Embryonic facial prominence (tissue), 1 donor: ENCODE data around the gene GABRR1.
"Not testable (repeated sequence)": the region's sequence is repeated elsewhere in the genome, so short reads cannot be mapped to it uniquely, and the experiment has no call there.

Experiments used
- DNase-seq: peaks from one replicate; pipeline ENCODE4 v3.0.0-alpha.2; 2016; ENCODE audit errors: extremely low spot score

Gene GABRR1

GRCh38 chr6:89217299-89217910 is at the start of gene GABRR1:
GABRR1 (minus strand) TSS chr6:89217358; CDS start chr6:89217322, 36 bp downstream.
- DNase-seq, result no peak

GRCh38 chr6:89264296-89264695 is 47.1 kb upstream of the GABRR1 start:
- DNase-seq, result no peak

- DNase-seq, result no peak
Observed at GRCh38 chr6:89260832-89261231, 43.7 kb upstream of the GABRR1 start.

DNA sequence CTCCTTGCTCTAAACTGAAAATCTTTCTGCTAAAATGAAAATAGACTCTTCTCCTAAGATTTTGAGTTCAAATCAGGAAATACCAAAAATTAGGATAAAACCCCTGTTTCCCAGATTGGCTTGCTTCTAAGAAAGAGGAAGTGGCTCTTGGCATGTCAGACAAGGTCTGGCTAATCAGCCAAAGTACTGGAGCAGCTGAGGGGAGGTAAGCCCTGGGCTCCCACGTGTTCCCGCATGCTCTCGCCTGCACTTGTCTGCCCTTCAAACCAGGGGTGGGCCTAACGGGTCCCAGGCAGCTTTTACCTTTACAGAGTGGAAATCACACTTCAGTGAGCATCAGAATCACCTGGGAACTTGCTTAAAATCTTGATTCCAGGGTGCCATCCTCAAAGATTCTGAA is 43.2 kb upstream of the GABRR1 start:
- no peak for DNase-seq

GRCh38 chr6:89258912-89259311 is 41.8 kb upstream of the GABRR1 start:
- DNase-seq, result no peak

- no peak for DNase-seq
Observed at GRCh38 chr6:89257781-89258180, 40.6 kb upstream of the GABRR1 start.

GRCh38 chr6:89257346-89257745 is 40.2 kb upstream of the GABRR1 start:
- no peak for DNase-seq

GRCh38 chr6:89255417-89255816 is 38.3 kb upstream of the GABRR1 start:
- no peak for DNase-seq

DNA sequence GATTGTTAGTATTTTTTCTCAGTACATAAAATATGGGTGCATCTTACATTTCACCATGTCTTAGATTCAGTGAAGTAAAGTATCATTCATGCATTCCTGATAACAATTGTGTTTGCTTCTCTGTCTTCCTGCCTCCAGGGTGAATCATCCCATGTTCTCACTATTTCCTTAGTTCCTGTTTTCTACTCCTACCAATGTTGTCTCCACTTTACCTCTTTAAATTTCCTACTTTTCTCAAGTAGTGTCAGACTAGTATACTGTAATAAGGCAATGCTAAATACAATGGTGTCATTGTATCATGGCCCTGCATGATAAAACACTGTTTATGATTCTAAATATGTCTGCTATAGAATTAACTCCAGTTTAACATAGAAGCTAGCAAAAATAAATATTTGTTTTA is 37.4 kb upstream of the GABRR1 start:
- no peak for DNase-seq

DNA sequence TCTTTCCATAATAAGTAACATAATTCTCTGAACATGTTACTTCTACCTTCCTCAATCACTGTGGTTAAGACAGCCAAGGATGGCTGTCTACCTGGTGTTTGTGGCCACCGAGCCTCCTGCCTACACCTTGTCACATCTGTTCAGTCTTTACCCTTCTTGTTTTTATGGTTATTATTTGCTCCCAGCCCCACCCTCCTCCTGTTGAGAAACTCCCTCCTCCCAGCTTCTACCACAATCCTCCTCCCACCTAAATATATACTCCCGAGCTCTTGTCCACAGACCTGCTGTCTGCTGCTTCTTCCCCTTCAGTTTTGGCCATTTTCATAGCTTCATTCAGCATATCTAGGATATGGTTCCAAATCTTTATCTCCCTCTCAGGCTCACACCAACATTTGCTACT is 35.7 kb upstream of the GABRR1 start:
- DNase-seq, result no peak

DNA sequence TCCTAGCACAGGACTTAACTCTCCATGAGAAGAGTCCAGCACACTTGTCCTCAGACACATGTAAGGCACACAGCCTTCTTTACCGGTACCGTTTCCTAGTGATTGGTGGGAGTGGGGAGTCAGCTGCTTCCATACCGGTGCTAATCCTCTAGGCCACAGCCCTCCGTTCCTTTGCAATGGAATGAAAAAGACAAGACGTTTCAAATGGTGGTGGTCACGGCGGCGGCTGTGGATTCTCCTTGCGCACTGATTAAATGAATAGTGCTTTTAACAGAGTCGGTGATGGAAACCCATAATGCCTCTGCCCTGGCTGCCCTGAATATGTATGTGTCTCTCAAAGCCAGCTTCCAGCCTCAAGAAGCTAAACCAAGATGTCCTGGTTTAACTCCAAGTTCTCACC is 34.8 kb upstream of the GABRR1 start:
- no peak for DNase-seq

- DNase-seq, result no peak
Observed at GRCh38 chr6:89251170-89251569, 34.0 kb upstream of the GABRR1 start.

DNA sequence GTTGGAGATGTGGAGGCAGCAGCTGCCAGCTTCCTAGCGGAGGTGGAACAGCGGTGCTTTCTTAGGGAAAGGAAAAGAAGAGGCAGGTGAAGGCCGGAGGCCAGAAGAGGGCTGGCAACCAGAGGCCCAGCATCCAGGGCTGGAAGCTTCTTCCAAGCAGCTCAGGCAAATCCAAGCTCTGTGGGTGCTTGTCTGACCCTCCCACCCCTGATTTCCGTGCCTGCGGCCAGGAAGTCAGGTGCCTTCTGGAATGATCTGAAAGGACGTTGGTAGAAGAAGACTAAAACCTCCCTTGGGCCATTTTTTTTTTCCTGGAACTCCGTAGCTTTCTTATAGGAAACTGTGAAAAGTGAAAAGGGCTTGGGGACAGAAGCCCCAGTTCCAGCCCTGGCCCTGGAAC is 33.1 kb upstream of the GABRR1 start:
- DNase-seq, result no peak

DNA sequence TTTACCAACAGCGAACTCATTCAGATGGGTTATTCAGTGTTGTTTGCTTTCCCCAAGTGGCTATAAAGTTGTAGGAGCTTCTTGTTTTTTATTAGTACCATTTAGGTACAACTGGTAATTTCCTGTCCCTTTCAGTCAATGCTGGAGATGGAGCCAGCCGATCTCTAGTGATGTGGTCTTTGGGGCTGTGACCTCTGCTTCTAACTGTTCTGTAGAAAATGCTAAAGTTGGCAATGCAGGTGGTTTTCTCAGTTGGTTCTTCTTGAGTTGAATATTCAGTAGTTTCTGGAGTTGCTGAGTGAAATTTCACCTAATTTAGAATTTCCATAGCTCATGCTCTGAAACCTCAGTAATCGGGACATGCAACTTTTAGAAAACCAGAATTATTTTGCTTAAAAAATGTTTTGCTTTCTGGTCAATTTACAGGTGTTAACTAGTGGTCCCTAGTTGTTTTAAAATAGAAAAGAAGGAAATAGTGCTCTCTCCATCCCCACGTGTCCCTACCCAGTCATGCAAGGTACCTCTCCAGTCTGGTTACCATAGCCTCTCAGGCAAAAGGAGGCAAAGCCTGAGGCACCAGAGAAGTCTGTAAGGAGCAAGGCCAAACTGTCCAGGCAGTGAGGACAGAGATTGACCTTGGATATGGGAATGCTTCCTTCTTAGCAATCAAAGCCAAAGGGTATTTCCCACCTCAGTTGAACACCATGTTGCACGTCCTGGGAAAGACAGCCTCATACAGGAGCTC is 27.3 kb upstream of the GABRR1 start:
- no peak for DNase-seq

DNA sequence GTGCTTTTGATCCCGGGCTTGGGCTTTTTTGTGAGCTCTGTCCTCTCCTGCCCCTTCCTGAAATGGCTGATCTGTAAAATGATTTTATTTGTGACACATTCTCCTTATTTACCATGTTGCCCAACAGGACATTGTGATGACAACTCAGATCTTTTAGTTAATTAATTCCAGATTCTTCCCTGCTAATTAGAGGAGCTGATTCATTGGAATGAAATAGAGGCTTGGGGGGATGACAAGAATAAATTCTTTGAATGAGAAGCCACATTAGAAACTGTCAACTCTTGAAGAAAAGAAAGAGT is 26.1 kb upstream of the GABRR1 start:
- DNase-seq, result no peak

DNA sequence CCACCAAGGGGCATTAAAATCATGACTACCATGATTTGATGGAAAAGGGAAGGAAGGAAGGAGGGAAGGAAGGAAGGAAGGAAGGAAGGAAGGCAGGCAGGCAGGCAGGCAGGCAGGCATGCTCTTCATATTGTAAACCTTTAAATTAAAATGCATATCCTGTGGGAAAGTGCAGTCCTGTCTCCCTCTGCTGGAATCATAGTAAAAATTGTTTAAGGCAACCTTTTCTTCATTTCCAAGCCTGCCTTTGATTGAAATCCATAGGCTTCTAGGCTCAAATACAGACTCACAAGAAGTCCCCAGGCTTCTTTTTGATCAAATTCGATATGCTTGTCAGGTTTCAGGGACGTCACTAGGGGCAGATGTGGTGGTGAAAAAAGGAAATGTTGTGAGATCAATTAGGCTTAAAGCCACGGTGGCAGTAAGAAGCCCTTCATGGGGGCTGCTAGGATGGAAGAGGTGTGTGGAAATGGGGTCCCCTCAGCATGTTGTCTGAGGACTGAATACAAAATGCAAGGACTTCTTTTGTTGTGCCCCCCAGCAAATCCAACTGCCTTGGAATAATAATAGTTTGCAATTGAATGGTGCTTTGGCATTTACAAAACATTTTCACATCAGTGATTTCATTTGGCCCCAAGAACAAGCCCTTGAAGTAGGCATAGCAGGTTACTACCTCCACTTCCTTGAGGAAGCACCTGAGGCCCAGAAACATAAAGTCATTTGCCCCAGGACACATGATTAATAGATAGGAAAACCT is 25.6 kb upstream of the GABRR1 start:
- DNase-seq, result peak; percentile 56

DNA sequence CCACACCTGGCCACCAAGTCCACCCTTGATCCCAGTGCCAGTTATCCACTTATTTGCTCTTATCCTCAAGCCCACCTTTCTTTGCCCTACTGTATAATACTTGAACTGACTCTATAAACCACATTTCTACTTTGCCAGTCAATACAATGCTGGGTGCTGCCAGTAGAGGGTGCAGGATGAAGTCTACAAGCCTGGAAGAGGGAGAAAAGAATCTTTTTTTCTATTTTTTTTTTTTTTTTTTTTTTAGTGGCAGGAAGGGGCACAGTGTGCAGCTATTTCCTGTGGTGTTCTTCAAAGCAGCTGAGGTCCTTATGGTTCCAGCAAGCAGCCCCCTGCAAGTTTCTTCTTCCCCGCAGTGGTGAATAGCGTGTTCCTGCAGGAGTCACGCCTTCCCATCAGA is 22.2 kb upstream of the GABRR1 start:
- DNase-seq, result no peak

DNA sequence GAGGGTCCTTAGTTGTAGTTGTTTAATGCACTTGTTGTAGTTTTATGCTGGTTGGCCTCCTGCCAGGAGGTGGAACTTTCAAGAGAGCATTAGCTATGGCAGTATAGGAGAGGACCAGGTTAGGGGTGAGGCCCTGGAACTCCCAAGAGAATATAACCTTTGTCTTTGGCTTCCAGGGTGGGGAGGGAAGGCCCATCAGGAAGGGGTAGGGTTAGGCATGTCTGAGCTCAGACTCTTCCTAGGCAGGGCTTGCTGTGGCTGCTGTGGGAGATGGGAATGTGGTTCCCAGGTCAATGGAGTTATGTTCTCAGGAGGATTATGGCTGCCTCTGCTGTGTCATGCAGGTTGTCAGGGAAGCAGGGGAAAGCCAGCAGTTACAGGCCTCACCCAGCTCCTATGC is 20.0 kb upstream of the GABRR1 start:
- no peak for DNase-seq

- DNase-seq, result not testable (repeated sequence)
Observed at GRCh38 chr6:89233605-89234004, 16.4 kb upstream of the GABRR1 start.

GRCh38 chr6:89222712-89223039 is 5.5 kb upstream of the GABRR1 start:
- no peak for DNase-seq

DNA sequence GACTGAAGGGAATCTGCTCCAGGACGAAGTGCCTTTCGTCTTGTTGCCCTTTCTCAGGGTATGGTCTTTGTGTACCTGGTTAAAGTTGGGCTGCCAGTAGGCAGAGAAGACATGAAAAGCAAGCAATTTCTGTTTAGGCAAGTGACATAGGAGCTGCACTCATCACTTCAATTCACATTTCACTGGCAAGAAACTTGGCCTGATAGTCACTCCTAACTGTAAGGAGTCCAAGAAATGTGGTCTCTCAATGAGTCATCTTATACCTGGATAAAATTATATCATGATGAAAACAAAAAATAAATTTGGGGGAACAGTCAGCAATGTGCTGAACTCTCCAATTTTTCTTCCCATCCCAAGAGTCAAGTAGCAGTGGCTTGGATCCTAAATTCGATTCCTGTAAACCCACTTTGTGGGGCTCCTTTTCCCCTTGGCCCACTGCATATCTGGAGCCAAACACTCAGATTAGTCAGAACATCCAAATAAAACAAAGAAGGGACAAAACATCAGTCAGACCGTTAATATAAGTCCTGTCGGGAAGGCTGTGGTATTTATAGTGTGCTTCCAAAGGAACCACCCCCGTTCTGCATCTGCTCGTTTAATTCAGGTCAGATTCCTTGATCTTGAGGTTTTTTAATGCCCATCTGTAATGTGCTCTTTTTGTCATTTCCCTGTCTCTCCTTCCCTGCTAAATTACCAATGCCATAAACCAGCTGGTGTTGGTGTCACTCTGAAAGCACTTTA is 5.0 kb upstream of the GABRR1 start:
- DNase-seq, result no peak

DNA sequence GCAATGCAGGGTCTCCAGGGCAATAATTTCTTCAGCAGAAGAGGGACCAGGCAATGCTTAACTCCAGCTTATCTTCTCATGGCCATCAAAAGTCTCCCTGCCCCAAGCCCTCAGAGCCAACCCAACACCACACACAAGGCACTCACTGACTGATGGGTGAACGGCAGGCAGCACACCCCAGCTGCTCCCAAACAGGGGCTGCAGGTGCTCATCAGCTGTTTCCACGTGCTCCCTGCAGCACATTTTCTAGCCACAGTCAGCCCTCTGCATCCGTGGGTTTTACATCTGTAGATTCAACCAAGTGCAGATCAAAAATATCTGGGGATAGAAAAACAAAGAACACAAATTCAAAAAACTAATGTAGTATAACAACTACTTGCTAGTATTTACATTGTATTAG is 4.0 kb upstream of the GABRR1 start:
- no peak for DNase-seq

GRCh38 chr6:89216411-89216810 is 747 bp downstream of the GABRR1 start:
- DNase-seq, result no peak
